ENCODE measurements around the gene DSG3.

DSG3 gene

GRCh38 chr18:31432316-31432715 lies 15.2 kb upstream of the DSG3 start:
- no peak for DNase-seq (ENCODE audit: low read depth in 2 of 2)

GRCh38 chr18:31436825-31437224 lies 10.7 kb upstream of the DSG3 start:
- no peak for DNase-seq (ENCODE audit: low read depth in 2 of 2)

- DNase-seq (ENCODE audit: low read depth in 2 of 2) = no peak
Observed at GRCh38 chr18:31438402-31438801, 9.1 kb upstream of the DSG3 start.

GRCh38 chr18:31439807-31440325 lies 7.7 kb upstream of the DSG3 start:
- DNase-seq (ENCODE audit: low read depth in 2 of 2) = no peak

- no peak for DNase-seq (ENCODE audit: low read depth in 2 of 2)
Observed at GRCh38 chr18:31440787-31441186, 6.8 kb upstream of the DSG3 start.

- no peak for DNase-seq (ENCODE audit: low read depth in 2 of 2)
Observed at GRCh38 chr18:31441493-31441892, 6.0 kb upstream of the DSG3 start.

- DNase-seq (ENCODE audit: low read depth in 2 of 2) = no peak
Observed at GRCh38 chr18:31444142-31444541, 3.4 kb upstream of the DSG3 start.

- no peak for DNase-seq (ENCODE audit: low read depth in 2 of 2)
Observed at GRCh38 chr18:31445908-31446307, 1.6 kb upstream of the DSG3 start.

- no peak for DNase-seq (ENCODE audit: low read depth in 2 of 2)
Observed at GRCh38 chr18:31446854-31447253, 687 bp upstream of the DSG3 start.

GRCh38 chr18:31450409-31450808 lies 2.9 kb downstream of the DSG3 start:
- no peak for DNase-seq (ENCODE audit: low read depth in 2 of 2)

GRCh38 chr18:31451625-31452024 lies 4.1 kb downstream of the DSG3 start:
- no peak for DNase-seq (ENCODE audit: low read depth in 2 of 2)

- DNase-seq (ENCODE audit: low read depth in 2 of 2) = no peak
Observed at GRCh38 chr18:31454066-31454708, 6.6 kb downstream of the DSG3 start.

- DNase-seq (ENCODE audit: low read depth in 2 of 2) = no peak
Observed at GRCh38 chr18:31469629-31470028, 22.1 kb downstream of the DSG3 start.

GRCh38 chr18:31478688-31479087 lies 31.1 kb downstream of the DSG3 start:
- DNase-seq (ENCODE audit: low read depth in 2 of 2) = no peak

GRCh38 chr18:31482051-31482450 lies 34.5 kb downstream of the DSG3 start:
- DNase-seq (ENCODE audit: low read depth in 2 of 2) = no peak

- DNase-seq (ENCODE audit: low read depth in 2 of 2) = no peak
Observed at GRCh38 chr18:31483396-31483795, 35.9 kb downstream of the DSG3 start.

- DNase-seq (ENCODE audit: low read depth in 2 of 2) = no peak
Observed at GRCh38 chr18:31484461-31484860, 36.9 kb downstream of the DSG3 start.

- DNase-seq (ENCODE audit: low read depth in 2 of 2) = no peak
Observed at GRCh38 chr18:31486165-31486564, 38.6 kb downstream of the DSG3 start.

GRCh38 chr18:31487246-31488015 lies 39.9 kb downstream of the DSG3 start:
- DNase-seq (ENCODE audit: low read depth in 2 of 2) = no peak

- DNase-seq (ENCODE audit: low read depth in 2 of 2) = no peak
Observed at GRCh38 chr18:31489311-31489710, 41.8 kb downstream of the DSG3 start.

- DNase-seq (ENCODE audit: low read depth in 2 of 2) = no peak
Observed at GRCh38 chr18:31490387-31490786, 42.8 kb downstream of the DSG3 start.

- DNase-seq (ENCODE audit: low read depth in 2 of 2) = no peak
Observed at GRCh38 chr18:31490833-31491232, 43.3 kb downstream of the DSG3 start.

GRCh38 chr18:31491586-31491985 lies 44.0 kb downstream of the DSG3 start:
- no peak for DNase-seq (ENCODE audit: low read depth in 2 of 2)
